ENCODE results near the gene MB21D2. TPM values are rescaled to one million over a fixed set of nuclear protein-coding genes. Genes with fewer than 3 reads are reported as not detected.
"Not testable (repeated sequence)": the region's sequence is repeated elsewhere in the genome, so short reads cannot be mapped to it uniquely, and the experiment has no call there.

MB21D2 gene
- total RNA-seq, 4 donors from 2014 or later: 1.5 to 3.8 (median 2.7) TPM

- ATAC-seq (no peak), DNase-seq (no peak)
- Histone ChIP-seq H3K9me3 (no peaks in the 10 kb centered on the region), H3K27me3 (no peaks in the 10 kb centered on the region), H3K36me3 (no peaks in the 10 kb centered on the region), H3K4me3 (no peak overlapping the region), H3K27ac (no peak overlapping the region), H3K4me1 (no peaks in the 10 kb centered on the region)
- in situ Hi-C loops (cut with MboI; ENCODE audit: low sequenced_read_pairs in 4 of 4): loop anchor here in 1 of 4 donors (10.0 kb wide), 1 partner anchor 329 kb away; no protein-coding TSS in a partner anchor
- intact Hi-C loops (cut with DNase I; ENCODE audit: low total_unique reads): no loop called here
- no peak for TF ChIP-seq POLR2A (IDR thresholded peaks at IDR 0.05)
- no peak for TF ChIP-seq CTCF (IDR thresholded peaks at IDR 0.05 in 4 of 5, conservative IDR thresholded peaks at IDR 0.05 in 1 of 5)
These were observed 123.4 kb downstream of the MB21D2 start for GRCh38 chr3:192794216-192794615.

GRCh38 chr3:192788816-192789515, 128.7 kb downstream of the MB21D2 start:
- in situ Hi-C loops (cut with MboI; ENCODE audit: low sequenced_read_pairs in 4 of 4); H3K9me3 ChIP-seq; H3K27me3 ChIP-seq; intact Hi-C loops (cut with DNase I; ENCODE audit: low total_unique reads); H3K4me3 ChIP-seq; DNase-seq; H3K36me3 ChIP-seq; ATAC-seq; H3K4me1 ChIP-seq; H3K27ac ChIP-seq: not testable (repeated sequence)

- Histone ChIP-seq H3K27ac (no peak overlapping the region), H3K4me1 (no peaks in the 10 kb centered on the region), H3K9me3 (no peaks in the 10 kb centered on the region), H3K4me3 (no peak overlapping the region), H3K36me3 (no peaks in the 10 kb centered on the region), H3K27me3 (no peaks in the 10 kb centered on the region)
- TF ChIP-seq POLR2A (IDR thresholded peaks at IDR 0.05) (no peak), CTCF (IDR thresholded peaks at IDR 0.05 in 4 of 5, conservative IDR thresholded peaks at IDR 0.05 in 1 of 5) (no peak)
- ATAC-seq (no peak), DNase-seq (no peak)
- intact Hi-C loops (cut with DNase I; ENCODE audit: low total_unique reads) (no loop called here), in situ Hi-C loops (cut with MboI; ENCODE audit: low sequenced_read_pairs in 4 of 4) (no loop called here)
These were observed 139.1 kb downstream of the MB21D2 start for GRCh38 chr3:192778508-192778907.

GRCh38 chr3:192774341-192774740, 143.3 kb downstream of the MB21D2 start:
- H3K4me3 ChIP-seq; H3K4me1 ChIP-seq; H3K36me3 ChIP-seq; H3K27ac ChIP-seq; intact Hi-C loops (cut with DNase I; ENCODE audit: low total_unique reads); DNase-seq; H3K27me3 ChIP-seq; H3K9me3 ChIP-seq; ATAC-seq; in situ Hi-C loops (cut with MboI; ENCODE audit: low sequenced_read_pairs in 4 of 4): not testable (repeated sequence)

- no peaks in the 10 kb centered on the region for H3K4me1 ChIP-seq
- ATAC-seq (no peak), DNase-seq (no peak)
- intact Hi-C loops (cut with DNase I; ENCODE audit: low total_unique reads): no loop called here
- H3K27me3 ChIP-seq: no peaks in the 10 kb centered on the region
- H3K4me3 ChIP-seq: no peak overlapping the region
- no peaks in the 10 kb centered on the region for H3K36me3 ChIP-seq
- H3K9me3 ChIP-seq: no peaks in the 10 kb centered on the region
- TF ChIP-seq POLR2A (IDR thresholded peaks at IDR 0.05) (no peak), CTCF (IDR thresholded peaks at IDR 0.05 in 4 of 5, conservative IDR thresholded peaks at IDR 0.05 in 1 of 5) (no peak)
- H3K27ac ChIP-seq: no peak overlapping the region
- in situ Hi-C loops (cut with MboI; ENCODE audit: low sequenced_read_pairs in 4 of 4): no loop called here
These were observed 145.3 kb downstream of the MB21D2 start for GRCh38 chr3:192772240-192772894.

All from gastrocnemius medialis (tissue), 4 donors.